NT2/D1 (cell line): ENCODE data around the gene FRRS1L.

ENCODE experiments used
- SUZ12 ChIP-seq: IDR thresholded peaks from 2 replicates; pipeline ENCODE4 v1.6.1; 2011; ENCODE audit not compliant: insufficient read length, insufficient read depth; ENCODE audit errors: extremely low read depth
- YY1 ChIP-seq: IDR thresholded peaks from 2 replicates; pipeline ENCODE4 v1.6.1; 2011; ENCODE audit not compliant: insufficient read length, insufficient read depth
- ZNF274 ChIP-seq: IDR thresholded peaks from 2 replicates; pipeline ENCODE4 v1.6.1; 2011; ENCODE audit warnings: mild to moderate bottlenecking, low read depth, low read length

DNA sequence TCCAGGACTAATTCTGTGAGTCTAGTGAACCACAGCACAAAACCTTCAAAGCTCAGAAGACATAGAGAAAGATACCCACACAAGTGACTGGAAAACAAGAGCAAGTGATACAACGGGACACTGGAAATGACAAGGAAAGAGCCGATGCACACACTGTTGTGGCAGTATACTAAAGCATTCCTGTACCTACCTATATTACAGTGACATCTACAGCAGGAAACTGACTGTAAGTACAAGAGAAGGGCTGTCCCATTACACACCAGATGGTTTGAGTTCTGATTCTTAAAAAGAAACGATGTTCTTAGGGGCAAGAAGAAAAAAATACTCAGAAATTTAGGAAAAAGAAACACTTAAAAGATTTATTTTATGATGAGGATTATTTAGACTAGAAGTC lies 65.8 kb downstream of the FRRS1L start:
- TF ChIP-seq ZNF274 (no peak), YY1 (no peak), SUZ12 (no peak)
